WI38 (cell line): Measurements from ENCODE around the gene H2AZ1.

Source experiments
- H3K4me3 ChIP-seq: 2 replicates; pipeline ENCODE4 v1.5.1; 2011; ENCODE audit warnings: low read depth, mild to moderate bottlenecking, control low read depth, low read length
- TF ChIP-seq, protein P1 (sequence below): IDR thresholded peaks from 2 replicates; pipeline ENCODE4 v1.5.1; 2012; ENCODE audit warnings: low read depth, mild to moderate bottlenecking, control low read depth, low read length

The H2AZ1 gene

DNA sequence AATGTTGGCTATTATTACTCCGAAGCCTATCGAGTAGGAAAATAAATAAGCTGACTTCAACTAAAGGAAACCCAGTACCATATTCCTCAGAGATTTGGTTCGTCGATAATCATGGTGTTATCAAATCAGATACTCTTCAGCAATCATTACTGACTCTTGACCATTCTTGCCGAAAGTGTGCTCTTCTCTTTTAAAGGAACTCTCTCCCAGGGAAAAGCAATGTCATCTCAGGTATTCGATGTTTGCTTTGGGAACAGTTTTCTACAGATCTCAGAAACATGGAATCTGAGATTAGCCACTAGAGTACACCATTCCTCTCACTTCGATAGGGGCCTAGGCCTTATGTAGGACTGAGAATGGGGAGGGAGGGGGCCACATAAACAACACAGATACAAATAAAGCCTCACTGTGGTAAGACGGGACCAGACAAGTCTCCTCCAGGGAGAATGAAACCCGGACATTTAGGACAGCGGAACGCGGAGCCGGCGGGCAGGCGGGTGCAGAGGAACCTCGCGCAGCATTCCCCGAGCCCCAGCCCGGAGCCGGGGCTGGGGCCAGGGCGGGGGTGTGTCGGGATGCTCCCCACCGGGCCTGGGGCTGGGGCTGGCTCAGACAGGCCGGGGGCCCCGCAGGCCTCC, 4.2 kb downstream of the H2AZ1 start:
- TF ChIP-seq, protein P1, sequence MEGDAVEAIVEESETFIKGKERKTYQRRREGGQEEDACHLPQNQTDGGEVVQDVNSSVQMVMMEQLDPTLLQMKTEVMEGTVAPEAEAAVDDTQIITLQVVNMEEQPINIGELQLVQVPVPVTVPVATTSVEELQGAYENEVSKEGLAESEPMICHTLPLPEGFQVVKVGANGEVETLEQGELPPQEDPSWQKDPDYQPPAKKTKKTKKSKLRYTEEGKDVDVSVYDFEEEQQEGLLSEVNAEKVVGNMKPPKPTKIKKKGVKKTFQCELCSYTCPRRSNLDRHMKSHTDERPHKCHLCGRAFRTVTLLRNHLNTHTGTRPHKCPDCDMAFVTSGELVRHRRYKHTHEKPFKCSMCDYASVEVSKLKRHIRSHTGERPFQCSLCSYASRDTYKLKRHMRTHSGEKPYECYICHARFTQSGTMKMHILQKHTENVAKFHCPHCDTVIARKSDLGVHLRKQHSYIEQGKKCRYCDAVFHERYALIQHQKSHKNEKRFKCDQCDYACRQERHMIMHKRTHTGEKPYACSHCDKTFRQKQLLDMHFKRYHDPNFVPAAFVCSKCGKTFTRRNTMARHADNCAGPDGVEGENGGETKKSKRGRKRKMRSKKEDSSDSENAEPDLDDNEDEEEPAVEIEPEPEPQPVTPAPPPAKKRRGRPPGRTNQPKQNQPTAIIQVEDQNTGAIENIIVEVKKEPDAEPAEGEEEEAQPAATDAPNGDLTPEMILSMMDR = no peak

DNA sequence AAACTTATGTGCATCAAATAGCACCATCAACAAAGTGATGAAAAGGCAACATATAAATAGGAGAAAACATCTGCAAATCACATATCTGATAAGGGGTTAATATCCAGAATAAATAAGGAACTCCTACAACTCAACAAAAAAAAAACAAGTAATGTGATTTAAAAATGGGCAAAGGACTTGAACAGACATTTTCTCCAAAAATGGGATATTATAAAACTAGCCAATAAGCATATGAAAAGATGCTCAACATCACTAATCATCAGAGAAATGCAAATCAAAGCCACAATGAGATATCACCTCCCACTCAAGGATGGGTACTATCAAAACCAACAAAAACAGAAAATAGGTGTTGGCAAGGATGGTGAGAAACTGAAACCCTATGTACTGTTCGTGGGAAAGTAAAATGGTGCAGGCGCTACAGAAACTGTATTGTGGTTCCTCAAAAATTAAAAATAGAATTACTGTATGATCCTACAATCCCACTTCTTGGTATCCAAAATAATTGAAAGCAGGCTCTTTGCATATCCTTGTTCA, 6.1 kb downstream of the H2AZ1 start:
- H3K4me3 ChIP-seq = no peak overlapping the region
- TF ChIP-seq, protein P1 = no peak

More for the DNA sequence above, 4.2 kb downstream of the H2AZ1 start:
- peak overlapping the region; percentile 68 for H3K4me3 ChIP-seq

DNA sequence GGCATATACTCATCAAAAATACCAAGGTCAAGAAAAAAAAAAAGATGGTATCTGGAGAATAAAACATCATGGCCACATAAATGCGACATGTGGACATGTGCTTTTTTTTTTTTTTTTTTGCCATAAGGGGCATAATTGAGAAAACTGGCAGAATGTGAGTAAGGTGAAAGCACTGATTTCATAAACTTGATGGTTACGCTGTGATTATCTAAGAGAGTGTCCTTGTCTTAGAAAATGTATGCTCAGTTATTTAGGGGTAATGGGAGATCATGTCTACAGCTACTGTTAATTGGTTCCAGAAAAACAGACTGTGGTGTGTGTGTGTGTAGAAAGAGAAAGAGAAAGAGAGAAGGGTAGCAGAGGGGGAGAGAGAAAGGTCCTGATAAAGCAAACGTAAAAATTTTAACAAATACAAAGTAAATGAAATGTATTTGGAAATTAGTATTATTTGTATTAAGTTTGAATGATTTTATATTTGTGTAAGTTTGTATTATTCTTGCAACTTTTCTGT, 11.8 kb downstream of the H2AZ1 start:
- no peak overlapping the region for H3K4me3 ChIP-seq
- TF ChIP-seq, protein P1 = no peak

DNA sequence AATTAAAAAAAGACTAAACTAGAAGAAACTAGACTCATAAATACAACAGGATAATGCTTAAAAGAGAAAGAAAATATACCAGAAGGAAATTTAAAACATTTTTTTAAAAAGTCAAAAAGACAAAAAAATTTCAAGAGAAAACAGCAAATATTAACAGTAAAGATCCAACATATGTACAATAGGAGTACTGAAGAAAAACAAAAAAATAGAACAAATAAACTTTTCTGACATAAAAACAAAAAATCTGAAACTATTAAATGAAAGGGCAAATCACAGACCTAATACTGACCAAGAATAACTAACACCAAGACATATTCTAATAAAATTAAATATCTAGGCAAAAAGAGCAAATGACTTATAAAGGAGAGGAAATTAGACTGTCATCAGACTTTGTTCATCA, 15.2 kb downstream of the H2AZ1 start:
- no peak overlapping the region for H3K4me3 ChIP-seq
- TF ChIP-seq, protein P1 = no peak

DNA sequence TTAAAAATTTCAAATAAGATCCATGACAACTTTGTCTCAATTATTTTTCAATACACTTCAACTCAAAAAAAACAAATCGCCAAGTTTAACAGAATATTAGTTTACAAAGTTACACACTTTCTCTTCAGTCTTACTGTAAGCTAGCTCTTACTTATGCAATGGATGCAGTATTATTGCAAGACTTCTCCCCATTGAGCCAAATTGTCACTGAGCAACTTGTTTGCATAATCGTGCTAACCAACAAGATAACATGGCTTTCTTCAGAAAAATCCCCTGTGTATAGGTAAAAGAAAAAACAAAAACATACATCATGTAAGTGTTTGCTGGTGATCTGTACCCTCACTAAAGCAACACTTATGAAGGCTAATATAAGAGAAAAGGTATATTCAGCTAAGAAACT, 22.5 kb downstream of the H2AZ1 start:
- TF ChIP-seq, protein P1 = no peak
- H3K4me3 ChIP-seq = no peak overlapping the region

DNA sequence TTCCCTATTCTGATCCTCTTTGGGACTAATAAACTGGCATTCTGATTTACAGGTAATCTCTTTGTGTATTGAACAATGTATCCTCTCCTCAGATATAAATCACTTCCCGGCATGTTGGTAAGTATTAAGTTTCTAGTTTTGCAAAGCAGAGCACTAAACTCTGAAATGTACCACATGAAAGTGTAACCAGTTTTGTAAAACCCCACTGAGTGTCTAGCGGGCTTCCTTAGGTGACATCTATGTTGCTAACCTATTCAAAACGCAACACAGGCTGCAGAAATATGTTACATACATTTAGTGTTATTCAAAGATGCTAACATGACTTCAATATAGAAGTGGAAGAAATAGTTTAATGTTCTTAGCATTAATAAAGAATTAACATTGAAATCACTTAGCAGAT, 28.9 kb downstream of the H2AZ1 start:
- no peak overlapping the region for H3K4me3 ChIP-seq
- TF ChIP-seq, protein P1 = no peak

DNA sequence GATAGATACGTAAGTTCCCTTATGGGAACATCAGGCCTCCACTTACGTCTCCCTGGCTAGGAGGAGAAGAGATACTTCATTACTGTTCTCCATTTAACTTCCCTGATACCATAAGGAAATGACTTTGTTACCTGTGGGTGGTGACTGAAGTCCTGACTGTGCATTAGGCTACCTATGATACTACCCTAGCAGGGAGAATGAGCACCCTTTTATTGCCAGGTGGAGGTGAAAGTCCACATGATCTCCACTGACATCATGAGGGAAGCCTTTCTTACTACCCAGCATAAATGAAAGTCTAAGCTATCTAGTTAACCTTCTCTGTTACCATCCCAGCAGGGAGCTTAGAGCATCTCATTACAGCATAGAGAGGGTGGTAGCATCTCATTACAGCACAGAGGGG, 31.4 kb downstream of the H2AZ1 start:
- TF ChIP-seq, protein P1 = no peak
- no peak overlapping the region for H3K4me3 ChIP-seq
